GM18511 (cell line): ENCODE measurements around the gene GABBR2.
"Not testable (repeated sequence)": the region's sequence is repeated elsewhere in the genome, so short reads cannot be mapped to it uniquely, and the experiment has no call there.

Experiments used
- ATAC-seq: cut with Tn5 transposase; IDR thresholded peaks from one replicate; pipeline ENCODE4 v1.9.1; 2021; ENCODE audit warnings: mild to moderate bottlenecking, moderate library complexity; ENCODE audit not compliant: unreplicated experiment

The GABBR2 gene

DNA sequence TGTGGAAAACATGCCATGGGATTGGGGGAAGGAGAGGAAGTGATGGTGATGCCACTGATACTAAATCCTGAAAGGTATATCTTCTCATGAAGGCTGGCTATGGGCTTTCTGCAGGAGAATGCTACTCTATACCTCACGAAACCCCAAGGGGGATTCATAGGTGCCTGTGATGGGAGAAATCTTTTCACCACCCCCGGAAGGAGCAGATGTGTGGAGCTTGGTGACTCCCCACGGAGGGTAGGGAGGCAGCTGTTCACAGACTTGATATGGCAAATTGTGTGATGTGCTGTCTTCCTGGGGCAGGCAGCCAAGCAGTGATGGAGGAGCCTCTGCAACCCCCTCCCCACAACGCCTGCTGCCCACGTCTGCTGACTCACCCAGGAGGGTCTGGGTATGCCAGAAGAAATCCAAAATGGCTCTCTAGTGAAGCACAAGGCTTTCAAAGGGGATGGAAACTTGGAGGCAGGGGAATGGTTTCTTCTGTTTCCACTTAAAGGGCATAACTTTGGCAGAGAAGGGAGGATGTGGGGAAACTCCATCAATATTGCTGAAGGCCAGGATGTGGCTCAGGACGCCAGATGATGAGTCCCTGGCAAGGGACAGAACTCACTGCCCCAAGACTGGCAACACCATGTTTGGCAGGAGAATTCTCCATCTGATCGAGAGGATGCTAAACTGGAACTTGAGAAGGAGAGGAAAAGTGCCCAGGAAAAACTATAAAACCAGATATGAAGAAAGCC lies 188.3 kb downstream of the GABBR2 start:
- no peak for ATAC-seq

DNA sequence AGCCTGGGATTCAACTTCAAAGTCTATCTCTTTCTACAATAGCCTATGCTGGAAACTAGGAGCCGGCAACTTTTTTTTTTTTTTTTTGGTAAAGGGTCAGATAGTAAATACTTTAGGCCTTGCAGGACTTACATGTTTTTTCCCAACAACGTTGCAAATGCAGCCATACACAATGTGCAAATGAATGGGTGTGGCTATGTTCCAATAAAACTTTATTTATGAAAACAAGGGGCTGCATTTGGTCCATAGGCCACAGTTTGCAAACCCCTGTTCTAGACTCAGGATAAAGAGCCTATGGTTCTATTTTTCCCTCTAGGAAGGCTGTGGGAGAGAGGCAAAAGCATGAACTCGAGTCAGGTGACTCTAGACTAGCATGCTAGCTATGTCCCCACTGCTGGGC lies 189.1 kb downstream of the GABBR2 start:
- no peak for ATAC-seq

DNA sequence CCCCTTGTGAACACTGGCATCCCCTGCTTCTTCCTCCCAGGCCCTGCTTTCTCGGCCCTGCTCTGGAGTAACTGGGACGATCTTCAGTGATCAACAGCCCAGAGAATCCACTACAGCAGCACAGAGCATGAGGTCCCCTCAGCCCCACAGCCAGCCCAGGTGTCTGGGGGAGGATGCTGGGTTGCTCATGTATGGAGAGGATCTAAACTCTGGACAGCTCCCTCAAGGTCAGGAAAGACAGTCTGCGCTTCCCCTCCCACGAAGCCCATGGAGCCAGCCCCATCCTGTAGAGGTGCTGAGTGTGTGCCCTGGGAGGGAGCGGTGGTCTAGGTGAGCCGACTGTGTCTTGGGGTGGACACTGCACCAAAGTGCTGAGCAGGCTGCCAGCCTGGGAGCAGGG lies 190.2 kb downstream of the GABBR2 start:
- no peak for ATAC-seq

DNA sequence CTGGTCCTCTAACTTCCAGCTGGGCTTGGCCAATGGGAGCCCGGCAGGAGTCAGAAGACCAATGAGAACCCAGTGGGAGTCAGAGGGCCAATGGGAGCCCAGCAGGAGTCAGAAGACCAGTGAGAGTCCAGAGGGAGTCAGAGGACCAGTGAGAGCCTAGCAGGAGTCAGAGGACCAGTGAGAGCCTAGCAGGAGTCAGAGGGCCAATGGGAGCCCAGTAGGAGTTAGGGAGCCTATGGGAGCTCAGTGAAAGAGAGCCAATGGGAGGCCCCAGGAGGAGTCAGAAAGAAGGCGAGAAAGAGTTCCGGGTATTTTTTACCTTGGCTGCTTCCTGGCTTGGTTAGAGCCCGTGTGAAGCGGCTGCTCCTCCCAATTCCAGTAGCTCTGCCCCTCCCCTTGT lies 191.0 kb downstream of the GABBR2 start:
- no peak for ATAC-seq

DNA sequence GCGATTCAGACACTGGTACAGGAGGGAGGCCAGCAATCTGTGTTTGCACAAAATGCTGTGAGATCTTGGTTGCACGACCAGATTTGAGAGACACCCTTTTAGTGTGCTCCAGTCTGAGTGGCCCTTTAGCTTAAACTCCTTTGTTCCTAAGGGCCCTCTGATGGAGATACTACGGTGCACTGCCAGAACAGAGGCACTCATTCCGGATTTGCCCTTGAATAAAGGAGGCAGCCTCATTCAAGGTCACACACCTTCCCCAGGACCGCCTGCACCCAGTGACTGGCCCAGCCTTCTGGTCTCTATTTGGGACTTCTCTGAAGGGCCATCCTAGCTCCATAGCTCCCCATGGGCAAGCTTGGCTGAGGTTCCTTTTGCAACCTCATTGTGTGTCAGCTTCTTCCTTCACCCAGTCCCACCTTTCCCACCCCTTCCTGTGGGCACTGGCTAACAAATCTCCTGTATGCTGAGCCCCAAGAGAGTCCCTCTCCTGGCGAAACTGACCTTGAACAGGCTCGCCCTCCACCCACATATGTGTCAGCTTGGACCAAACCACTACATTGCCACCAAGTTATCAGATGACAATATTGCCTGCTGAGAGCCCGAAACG lies 191.7 kb downstream of the GABBR2 start:
- no peak for ATAC-seq

DNA sequence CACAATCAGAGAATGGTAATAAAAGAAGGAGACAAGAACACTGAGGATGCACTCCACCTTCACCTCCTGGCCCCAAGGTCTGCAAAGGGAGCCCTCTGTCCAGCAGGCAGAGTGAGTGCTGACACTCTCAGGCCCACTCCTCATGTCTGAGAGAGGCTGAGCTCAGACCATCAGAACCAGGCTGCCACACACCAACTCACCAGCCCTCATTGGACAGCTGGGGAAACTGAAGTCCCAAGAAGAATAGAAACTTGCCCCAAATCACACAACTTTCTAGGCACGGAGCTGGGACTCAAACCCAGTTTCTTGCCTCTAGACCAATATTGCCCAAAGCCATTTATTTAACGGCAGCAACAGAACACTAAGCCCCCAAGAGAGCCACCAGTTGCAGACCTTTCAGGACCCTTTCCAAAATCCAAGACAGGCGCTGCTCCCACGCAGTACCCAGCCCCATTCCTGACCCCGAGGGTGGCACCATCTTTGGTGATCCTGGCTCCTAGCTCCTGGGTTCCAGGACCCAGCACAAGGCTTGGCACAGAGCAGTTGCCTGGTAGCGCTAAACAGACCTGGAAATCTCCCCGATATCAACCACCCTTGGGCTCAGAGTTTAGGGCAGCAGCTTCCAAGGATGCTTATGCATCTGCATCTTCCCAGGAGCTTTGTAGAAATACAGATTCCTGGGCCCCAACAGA lies 192.4 kb downstream of the GABBR2 start:
- no peak for ATAC-seq

DNA sequence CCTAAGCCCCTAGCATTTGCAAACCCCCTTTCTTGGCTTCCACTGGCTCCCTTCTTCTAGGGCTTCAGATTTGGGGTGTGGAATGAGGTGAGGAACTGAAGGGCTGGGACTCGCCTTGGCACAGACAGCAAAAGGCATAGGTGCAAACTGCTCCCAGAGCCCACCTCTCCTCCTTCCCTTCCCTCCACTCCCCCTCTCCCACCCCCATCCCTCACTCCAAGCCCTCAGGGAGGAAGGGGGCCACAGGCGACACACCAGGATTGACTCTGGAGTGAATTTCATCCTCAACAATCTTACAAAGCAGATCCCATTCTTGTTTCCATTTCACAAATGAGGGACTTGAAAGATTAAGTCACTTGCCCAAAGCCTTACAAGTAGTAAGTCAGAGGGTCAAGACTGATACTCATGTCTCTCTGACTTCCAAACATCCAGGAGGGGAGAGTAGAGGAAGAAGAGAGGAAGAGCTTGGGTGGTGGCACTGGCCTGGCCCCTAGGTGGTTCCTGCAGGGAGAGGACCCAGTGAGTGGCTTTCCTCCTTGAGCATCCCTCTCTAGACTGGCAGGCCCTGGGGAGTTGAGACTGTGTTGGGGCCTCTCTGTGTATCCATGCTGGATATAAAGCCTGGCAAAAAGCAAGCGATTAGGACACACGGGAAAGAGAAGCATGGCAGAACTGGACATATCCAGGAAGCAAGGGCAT lies 193.1 kb downstream of the GABBR2 start:
- ATAC-seq, result no peak

DNA sequence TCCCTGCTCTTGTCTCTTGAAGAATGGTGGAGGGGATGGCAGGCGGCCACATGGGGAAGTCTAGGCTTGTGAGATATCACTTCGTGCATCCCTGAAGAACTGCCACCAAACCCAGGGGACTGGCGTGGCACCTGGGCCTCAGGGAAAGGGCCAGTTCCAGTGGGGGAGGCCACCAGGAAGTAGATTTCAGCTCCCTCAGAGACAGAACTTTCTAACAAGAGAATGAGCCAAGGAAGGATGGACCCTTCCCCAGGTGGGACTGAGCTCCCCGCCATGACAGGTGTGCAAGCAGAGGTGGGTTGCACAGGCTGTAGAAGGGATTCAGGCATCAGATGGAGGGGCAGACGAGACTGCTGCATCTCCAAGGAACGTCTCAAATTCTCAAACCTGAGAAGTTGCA lies 193.9 kb downstream of the GABBR2 start:
- no peak for ATAC-seq

DNA sequence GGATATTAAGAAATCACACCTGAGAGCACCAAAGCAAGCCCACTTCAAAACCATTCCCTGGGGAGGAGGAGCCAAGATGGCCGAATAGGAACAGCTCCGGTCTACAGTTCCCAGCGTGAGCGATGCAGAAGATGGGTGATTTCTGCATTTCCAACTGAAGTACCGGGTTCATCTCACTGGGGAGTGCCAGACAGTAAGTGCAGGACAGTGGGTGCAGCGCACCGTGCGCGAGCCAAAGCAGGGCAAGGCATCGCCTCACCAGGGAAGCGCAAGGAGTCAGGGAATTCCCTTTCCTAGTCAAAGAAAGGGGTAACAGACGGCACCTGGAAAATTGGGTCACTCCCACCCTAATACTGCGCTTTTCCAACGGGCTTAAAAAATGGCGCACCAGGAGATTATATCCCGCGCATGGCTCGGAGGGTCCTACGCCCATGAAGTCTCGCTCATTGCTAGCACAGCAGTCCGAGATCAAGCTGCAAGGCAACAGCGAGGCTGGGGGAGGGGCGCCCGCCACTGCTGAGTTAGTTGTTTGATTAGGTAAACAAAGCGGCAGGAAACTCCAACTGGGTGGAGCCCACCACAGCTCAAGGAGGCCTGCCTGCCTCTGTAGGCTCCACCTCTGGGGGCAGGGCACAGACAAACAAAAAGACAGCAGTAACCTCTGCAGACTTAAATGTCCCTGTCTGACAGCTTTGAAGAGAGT lies 200.4 kb downstream of the GABBR2 start:
- ATAC-seq, result not testable (repeated sequence)

DNA sequence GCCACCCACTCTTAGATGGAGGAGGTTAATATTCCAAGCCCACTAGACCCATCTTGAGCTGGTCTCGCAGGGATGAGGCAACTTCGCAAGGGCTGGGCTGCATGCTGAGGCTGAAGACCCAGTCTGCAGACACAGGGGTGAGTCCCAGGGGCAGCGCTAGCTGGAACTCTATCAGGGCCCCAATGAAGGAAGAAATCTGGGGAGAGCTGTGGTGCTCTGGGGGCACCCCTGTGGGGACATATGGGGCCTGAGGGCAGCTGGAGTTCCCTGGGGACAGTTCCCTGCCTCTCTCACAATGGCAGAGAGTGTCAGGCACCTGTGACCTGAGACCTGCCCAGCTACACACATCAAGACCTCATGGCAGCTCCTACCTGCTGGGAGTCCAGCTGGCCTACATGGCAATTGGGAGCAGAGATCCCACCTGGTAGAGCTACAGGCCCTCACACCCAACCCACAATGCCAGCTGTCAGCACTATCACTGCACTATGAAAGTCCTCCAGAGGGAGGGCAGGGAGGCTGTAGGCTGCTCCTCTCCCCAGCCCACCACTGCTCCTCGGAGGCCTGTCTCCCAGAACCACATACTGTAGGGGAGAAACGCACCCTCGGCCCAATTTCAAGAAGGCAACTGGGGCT lies 202.2 kb downstream of the GABBR2 start:
- ATAC-seq, result no peak

DNA sequence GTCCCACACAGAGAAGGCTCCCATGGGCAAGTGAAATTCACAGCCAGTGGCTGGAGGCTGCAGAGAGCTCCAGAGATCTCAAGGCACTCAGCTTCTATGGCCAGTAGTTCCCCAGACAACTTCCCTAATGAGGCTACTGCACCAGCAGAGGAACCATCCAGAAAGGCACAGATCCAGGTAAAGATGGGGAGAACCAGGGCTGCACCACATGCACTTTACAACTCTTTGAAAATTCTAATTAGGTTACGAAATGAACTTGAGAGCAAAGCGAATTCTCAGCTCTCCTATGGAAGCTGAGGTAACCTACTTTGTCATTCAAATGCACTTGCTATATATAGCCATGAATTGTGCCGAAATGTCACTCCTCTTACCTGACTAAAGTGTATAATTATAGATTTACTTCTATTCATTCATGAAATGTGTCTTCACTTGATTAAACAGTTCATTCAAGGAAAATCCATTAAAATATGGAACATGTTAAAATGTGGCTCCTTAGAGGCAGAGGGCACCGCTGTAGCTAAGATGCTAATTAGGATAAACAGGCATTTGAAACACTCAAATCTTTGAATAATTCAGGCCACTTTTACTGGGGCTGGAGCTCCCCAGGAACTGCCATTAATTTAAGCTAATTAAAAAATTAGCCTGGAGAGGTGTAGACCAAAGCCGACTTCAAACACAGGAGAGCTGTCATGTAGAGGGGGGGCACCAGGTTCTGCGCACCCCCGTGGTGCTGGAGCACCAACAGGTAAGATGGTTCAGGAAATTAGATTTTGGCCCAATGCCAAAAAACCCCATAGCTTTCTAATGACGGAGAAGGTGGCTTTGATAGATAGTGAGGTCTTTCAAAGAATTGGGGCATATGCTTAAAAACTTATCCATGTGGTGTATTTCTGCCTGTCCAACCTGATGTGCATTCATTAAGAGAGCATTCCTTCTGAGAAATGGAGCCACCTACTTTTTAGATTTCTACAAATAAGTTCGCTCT lies 204.1 kb downstream of the GABBR2 start:
- no peak for ATAC-seq

DNA sequence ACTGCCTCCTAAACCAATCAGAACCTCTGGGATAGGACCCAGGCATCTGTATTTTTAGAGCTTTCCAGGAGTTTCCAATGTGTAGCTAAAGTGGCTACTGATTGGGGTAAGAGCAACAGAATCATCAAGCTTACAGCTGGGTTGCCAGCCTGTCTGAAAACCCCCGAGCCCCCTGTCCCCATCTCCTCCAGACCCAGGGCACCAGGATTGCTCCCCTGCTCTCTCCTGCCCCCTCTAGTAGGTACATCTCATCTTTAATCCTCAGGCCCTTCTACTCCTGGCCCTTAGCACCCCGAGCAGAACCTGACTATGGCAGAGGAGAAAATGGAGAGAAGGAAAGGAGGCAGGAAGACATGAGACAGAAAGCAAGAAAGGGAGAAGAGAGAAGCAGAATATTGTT lies 204.9 kb downstream of the GABBR2 start:
- no peak for ATAC-seq

DNA sequence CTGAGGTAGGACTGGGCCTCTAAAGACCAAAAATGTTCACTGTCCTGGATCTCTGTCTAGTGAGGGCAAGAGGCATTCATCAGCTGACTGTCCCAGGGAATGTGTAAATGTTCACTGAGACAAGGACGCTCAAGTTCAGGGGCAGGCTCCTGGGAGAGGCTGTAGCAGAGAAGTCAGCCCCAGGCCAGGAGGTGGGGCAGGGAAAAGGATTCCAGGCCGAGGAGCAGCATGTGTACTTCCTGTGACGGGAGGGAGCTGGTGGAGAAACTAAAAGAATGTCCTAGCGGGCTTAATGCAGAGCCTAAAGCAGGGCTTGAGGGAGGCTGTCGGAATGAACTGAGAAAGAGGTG lies 205.8 kb downstream of the GABBR2 start:
- ATAC-seq, result no peak

DNA sequence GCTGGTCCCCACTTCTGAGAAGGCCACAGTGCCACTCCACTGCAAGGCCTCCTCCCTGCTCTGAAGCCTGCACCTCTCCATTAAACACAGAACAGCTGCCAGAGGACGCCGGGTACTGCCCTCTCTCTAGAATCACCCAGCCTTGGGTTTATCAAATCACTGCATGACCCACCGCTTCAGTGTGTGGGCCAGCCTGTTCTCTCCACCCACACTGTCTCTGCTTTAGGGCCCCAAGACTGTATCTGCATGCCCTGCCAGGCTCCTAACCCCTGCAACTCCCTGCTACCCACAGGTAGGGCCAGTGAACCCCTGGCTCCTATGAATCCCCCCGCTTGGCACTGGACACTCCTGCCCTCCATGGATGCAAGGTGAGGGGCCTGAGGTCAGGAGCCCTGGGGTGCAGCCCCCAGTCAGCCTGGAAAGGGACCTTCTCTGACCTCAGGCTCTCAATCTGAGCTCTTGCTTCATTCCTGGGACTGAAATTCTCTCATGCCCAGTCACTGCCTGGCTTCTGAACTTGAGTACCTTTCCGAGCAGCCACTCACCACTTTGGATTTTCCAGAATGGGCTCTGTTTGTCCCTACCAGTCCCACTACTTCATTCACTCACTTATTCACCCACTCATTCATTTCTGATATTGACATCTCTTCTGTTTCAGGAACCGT lies 206.3 kb downstream of the GABBR2 start:
- no peak for ATAC-seq

DNA sequence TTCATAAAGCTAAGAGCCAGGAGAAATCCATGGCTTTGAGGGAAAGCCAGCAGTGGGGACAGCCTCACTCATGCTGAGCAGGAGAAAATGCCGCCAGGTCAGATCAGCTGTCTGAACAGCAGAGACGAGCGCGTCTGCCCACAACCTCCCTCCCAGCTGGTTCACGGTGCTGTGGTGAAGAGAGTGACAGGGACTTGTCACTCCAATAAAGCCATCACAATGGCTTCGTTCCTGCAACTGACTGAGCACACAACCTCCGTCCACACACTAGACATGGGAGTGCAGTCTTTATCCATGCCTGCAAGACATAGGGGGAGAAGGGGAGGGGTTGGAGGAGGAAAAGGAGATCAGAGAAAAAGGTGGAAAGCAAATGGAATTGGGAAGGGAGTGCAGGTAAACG lies 206.9 kb downstream of the GABBR2 start:
- no peak for ATAC-seq

DNA sequence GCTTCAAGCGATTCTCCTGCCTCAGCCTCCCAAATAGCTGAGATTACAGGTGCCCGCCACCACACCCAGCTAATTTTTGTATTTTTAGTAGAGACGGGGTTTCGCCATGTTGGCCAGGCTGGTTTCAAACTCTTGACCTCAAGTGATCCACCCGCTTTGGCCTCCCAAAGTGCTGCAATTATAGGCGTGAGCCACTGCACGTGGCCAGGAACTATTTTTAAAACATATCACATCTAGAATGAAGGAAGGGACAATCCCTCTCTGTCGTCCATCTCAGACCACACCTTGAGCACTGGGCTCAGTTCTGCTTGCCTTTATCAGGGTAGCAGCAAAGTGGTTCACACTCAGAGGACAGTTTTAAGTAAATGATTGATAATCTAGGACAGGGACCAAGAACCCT lies 207.5 kb downstream of the GABBR2 start:
- ATAC-seq, result not testable (repeated sequence)

DNA sequence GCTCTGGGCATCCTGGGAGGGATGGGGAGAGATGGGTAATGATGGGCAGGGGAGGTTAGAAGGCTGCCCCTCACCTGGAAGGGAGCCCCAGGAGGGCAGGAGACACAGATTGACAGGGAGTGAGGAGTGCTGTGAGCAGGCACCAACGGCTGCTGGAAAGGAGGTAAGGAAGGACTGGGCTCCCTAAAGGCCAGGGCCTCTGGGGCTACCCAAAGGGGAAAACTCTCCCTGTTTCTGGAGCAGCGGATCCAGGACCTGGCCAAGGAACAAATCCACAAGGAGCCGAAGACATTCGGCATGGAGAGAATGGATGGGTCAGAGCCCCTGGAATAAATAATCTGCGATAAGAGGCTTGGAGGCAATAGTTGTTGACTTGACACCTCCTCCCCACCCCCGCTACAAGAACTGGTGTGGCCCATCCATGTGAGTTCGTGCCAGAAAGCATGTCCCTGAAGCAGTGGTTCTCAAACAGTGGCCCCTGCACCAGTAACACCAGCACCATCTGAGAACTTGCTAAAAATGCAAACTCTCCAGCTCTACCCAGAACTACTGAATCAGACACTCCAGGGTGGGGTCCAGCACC lies 208.3 kb downstream of the GABBR2 start:
- no peak for ATAC-seq

DNA sequence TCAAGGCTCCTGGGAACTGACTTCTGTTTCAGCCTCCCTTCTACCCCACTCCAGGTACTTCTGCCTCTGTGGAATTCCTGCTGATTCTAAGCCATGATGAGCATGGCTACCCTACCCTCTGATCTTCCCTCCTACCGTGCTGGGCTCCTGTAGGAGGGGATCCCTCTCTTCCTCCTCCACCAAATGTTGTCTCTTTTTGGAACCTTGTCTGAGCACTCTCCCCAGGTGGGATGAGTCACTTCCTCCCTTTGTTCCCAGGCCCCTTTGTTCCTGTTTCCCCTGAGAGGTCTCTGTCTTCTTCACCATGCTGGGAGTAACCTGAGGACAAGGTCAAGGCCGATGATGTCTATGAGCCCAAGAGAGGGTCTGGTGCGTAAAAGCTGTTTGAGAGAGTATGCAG lies 213.2 kb downstream of the GABBR2 start:
- ATAC-seq, result no peak

DNA sequence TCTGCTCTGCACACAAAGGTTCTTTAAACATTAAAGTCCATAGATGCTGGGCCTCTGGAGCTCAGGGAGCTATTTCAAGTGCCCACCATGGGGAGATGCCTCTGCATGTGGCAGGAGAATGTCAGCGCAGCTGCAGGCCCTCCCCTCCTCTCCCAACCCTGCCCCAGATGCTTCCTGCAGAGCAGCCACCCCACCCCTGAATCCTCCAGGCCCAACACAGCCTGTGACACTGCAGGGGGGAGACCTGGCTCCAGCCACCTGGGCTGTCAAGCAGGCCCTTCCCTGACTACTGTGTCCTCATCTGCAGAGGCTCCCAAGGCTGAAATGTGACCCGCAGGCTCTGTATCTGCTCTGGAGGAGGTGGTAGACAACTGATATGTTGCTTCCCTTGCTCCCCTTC lies 213.9 kb downstream of the GABBR2 start:
- no peak for ATAC-seq
